ENCODE measurements around the gene BCDIN3D. TPM values are rescaled to one million over a fixed set of nuclear protein-coding genes. Genes with fewer than 3 reads are reported as not detected.

Gene BCDIN3D
- total RNA-seq, 2 experiments from 2014 or later: 7.7 to 8.7 TPM

GRCh38 chr12:49794021-49794420 lies 48.9 kb downstream of the BCDIN3D start:
- no peaks in the 10 kb centered on the region for H3K9me3 Mint-ChIP-seq
- no peaks in the 10 kb centered on the region for H3K36me3 Mint-ChIP-seq (ENCODE audit: low read depth)
- H3K27ac Mint-ChIP-seq: no peak overlapping the region
- no peaks in the 10 kb centered on the region for H3K27me3 Mint-ChIP-seq
- no peaks in the 10 kb centered on the region for H3K4me1 Mint-ChIP-seq
- POLR2A ChIA-PET: no interaction called here
- DNase-seq: no peak
- H3K4me3 Mint-ChIP-seq: no peak overlapping the region
- CTCF ChIA-PET: interaction anchor here (1.0 kb wide), 1 partner anchor 151 kb away, joined by 3 read pairs; no protein-coding TSS in a partner anchor

- Mint-ChIP-seq H3K27ac (no peak overlapping the region), H3K9me3 (no peaks in the 10 kb centered on the region), H3K4me1 (no peaks in the 10 kb centered on the region), H3K36me3 (ENCODE audit: low read depth) (no peaks in the 10 kb centered on the region), H3K4me3 (no peak overlapping the region), H3K27me3 (no peaks in the 10 kb centered on the region)
- POLR2A ChIA-PET: no interaction called here
- DNase-seq: no peak
- CTCF ChIA-PET: interaction anchor here (1.0 kb wide), 1 partner anchor 151 kb away, joined by 3 read pairs; no protein-coding TSS in a partner anchor
These were observed 49.3 kb downstream of the BCDIN3D start for GRCh38 chr12:49793620-49794019.

- Mint-ChIP-seq H3K9me3 (no peaks in the 10 kb centered on the region), H3K36me3 (ENCODE audit: low read depth) (no peaks in the 10 kb centered on the region), H3K27ac (no peak overlapping the region), H3K4me1 (no peaks in the 10 kb centered on the region), H3K4me3 (no peak overlapping the region), H3K27me3 (no peaks in the 10 kb centered on the region)
- CTCF ChIA-PET: no interaction called here
- POLR2A ChIA-PET: no interaction called here
- no peak for DNase-seq
These were observed 49.8 kb downstream of the BCDIN3D start for GRCh38 chr12:49792976-49793580.

- peaks cover 4% of the 10 kb centered on the region for H3K9me3 Mint-ChIP-seq
- no peak for DNase-seq
- no peaks in the 10 kb centered on the region for H3K4me1 Mint-ChIP-seq
- no peaks in the 10 kb centered on the region for H3K36me3 Mint-ChIP-seq (ENCODE audit: low read depth)
- POLR2A ChIA-PET: no interaction called here
- no peak overlapping the region for H3K4me3 Mint-ChIP-seq
- CTCF ChIA-PET: no interaction called here
- H3K27ac Mint-ChIP-seq: no peak overlapping the region
- no peaks in the 10 kb centered on the region for H3K27me3 Mint-ChIP-seq
These were observed 50.5 kb downstream of the BCDIN3D start for GRCh38 chr12:49792181-49792970.

GRCh38 chr12:49791700-49792099 lies 51.2 kb downstream of the BCDIN3D start:
- no peak overlapping the region for H3K27ac Mint-ChIP-seq
- H3K36me3 Mint-ChIP-seq (ENCODE audit: low read depth): no peaks in the 10 kb centered on the region
- H3K4me3 Mint-ChIP-seq: no peak overlapping the region
- peaks cover 4% of the 10 kb centered on the region for H3K9me3 Mint-ChIP-seq
- POLR2A ChIA-PET: no interaction called here
- H3K27me3 Mint-ChIP-seq: no peaks in the 10 kb centered on the region
- no peaks in the 10 kb centered on the region for H3K4me1 Mint-ChIP-seq
- CTCF ChIA-PET: no interaction called here
- DNase-seq: no peak

GRCh38 chr12:49790741-49791555 lies 52.0 kb downstream of the BCDIN3D start:
- no peaks in the 10 kb centered on the region for H3K36me3 Mint-ChIP-seq (ENCODE audit: low read depth)
- H3K27ac Mint-ChIP-seq: no peak overlapping the region
- no peaks in the 10 kb centered on the region for H3K27me3 Mint-ChIP-seq
- H3K4me1 Mint-ChIP-seq: no peaks in the 10 kb centered on the region
- no peak overlapping the region for H3K4me3 Mint-ChIP-seq
- DNase-seq: no peak
- ChIA-PET POLR2A (no interaction called here), CTCF (no interaction called here)
- peaks cover 4% of the 10 kb centered on the region for H3K9me3 Mint-ChIP-seq

- POLR2A ChIA-PET: no interaction called here
- Mint-ChIP-seq H3K4me1 (no peaks in the 10 kb centered on the region), H3K27ac (no peak overlapping the region)
These were observed 52.9 kb downstream of the BCDIN3D start for GRCh38 chr12:49789992-49790391.

GRCh38 chr12:49787672-49788071 lies 55.2 kb downstream of the BCDIN3D start:
- no peaks in the 10 kb centered on the region for H3K36me3 Mint-ChIP-seq (ENCODE audit: low read depth)
- H3K9me3 Mint-ChIP-seq: peaks cover 4% of the 10 kb centered on the region
- H3K4me1 Mint-ChIP-seq: no peaks in the 10 kb centered on the region
- H3K27ac Mint-ChIP-seq: no peak overlapping the region
- no peak for DNase-seq
- H3K4me3 Mint-ChIP-seq: no peak overlapping the region
- CTCF ChIA-PET: interaction anchor here (1.0 kb wide), 1 partner anchor 9 kb away, joined by 4 read pairs; no protein-coding TSS in a partner anchor
- H3K27me3 Mint-ChIP-seq: peaks cover 16% of the 10 kb centered on the region
- POLR2A ChIA-PET: no interaction called here

More at GRCh38 chr12:49789992-49790391, 52.9 kb downstream of the BCDIN3D start:
- no peak for DNase-seq
- Mint-ChIP-seq H3K9me3 (peaks cover 4% of the 10 kb centered on the region), H3K4me3 (no peak overlapping the region), H3K36me3 (ENCODE audit: low read depth) (no peaks in the 10 kb centered on the region), H3K27me3 (peaks cover 3% of the 10 kb centered on the region)
- CTCF ChIA-PET: interaction anchor here (0.7 kb wide), 1 partner anchor 96 kb away, joined by 4 read pairs; no protein-coding TSS in a partner anchor

Other genes with a start within 250 kb of the BCDIN3D start
- under 1 TPM; 0.15 TPM for gene FAM186B, start 237.5 kb downstream of the BCDIN3D start, total RNA-seq
- gene PRPF40B, start 219.5 kb downstream of the BCDIN3D start, total RNA-seq: 10 to 100 TPM; 11.6 to 11.7 TPM
- gene FMNL3, start 135.7 kb downstream of the BCDIN3D start, total RNA-seq: 10 to 100 TPM; 37.4 to 38.2 TPM
- 100 to 1,000 TPM; 426 to 442 TPM for gene TMBIM6, start 101.5 kb downstream of the BCDIN3D start, total RNA-seq
- 1 to 10 TPM; 4.0 to 4.5 TPM for gene NCKAP5L, start 14.7 kb downstream of the BCDIN3D start, total RNA-seq
- gene FAIM2, start 60.8 kb upstream of the BCDIN3D start, total RNA-seq: under 1 TPM; 0.33 to 0.50 TPM
- gene AQP2, start 107.6 kb upstream of the BCDIN3D start, total RNA-seq: not detected
- gene AQP5, start 118.8 kb upstream of the BCDIN3D start, total RNA-seq: not detected
- not detected for gene AQP6, start 129.8 kb upstream of the BCDIN3D start, total RNA-seq
- gene RACGAP1, start 182.4 kb upstream of the BCDIN3D start, total RNA-seq: 100 to 1,000 TPM; 177 to 183 TPM
- 10 to 100 TPM in 1 of 2 experiments, 1 to 10 TPM in 1; 8.7 to 10.1 TPM for gene ASIC1, start 214.5 kb upstream of the BCDIN3D start, total RNA-seq
- 10 to 100 TPM; 62.3 to 88.6 TPM for gene SMARCD1, start 242.2 kb upstream of the BCDIN3D start, total RNA-seq